ENCODE data around the gene DENND5B.
"Not testable (repeated sequence)": the region's sequence is repeated elsewhere in the genome, so short reads cannot be mapped to it uniquely, and the experiment has no call there.

DENND5B gene

DNA sequence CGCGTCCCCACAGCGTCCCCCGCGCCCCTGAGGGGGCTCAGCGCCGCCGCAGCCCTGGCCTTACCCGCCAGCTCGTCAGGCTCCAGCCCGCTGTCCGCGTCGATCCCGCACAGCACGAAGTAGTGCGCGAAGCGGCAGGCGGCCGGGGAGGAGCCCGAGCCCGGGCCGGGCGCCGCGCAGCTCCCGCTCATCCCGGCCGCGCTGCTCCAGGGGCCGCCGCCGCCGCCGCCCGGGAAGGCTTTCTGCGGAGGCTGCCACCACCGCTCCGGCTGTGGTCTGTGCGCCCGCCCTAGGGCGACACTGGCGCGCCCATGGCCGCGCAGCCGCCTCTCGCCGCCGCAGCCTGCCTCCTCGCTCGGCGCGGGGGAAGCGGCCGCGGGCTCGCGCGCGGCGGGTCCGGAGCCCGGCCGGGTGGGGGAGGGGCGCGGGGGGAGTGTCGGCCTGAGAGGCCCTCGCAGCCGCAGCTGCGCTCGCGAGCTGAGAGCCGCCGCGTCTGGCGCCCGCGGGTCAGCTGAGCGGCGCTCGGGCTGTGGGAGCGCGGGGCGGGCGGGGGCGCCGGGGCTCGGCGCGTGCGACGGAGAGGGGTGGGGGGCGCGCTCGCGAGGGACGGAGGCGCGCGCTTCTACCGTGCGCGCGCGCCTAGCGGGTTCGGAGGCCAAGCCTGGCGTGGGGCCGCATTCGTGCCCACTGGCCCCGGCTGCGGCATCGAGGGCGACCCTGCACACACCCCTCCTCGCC, at the start of gene DENND5B:
TSS of gene DENND5B (minus strand) at position 495 of the 738 bp plus-strand sequence. CDS start at position 191, 304 bp downstream.
- peak; percentile 94 for DNase-seq (ENCODE audit: low read depth, low spot score)

GRCh38 chr12:31634620-31635019, 43.7 kb upstream of the DENND5B start:
- DNase-seq (ENCODE audit: low read depth, low spot score), result no peak

DNA sequence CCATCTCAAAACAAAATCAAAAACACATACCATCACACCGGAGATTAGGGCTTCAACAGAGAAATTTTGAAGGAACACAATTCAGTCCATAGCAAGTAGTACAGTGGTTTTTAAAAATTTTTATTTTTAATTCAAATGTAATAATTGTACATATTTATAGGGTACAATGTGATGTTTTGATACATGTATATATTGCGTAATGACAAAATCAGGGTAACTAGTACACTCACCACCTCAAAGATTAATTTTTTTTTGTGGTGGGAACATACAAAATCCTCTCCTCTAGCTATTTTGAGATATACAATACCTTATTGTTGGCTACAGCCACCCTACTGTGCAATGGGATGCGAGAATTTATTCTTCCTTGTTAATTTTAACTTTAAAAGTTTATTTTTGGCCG, 42.5 kb upstream of the DENND5B start:
- no peak for DNase-seq (ENCODE audit: low read depth, low spot score)

- DNase-seq (ENCODE audit: low read depth, low spot score), result no peak
These were observed 40.9 kb upstream of the DENND5B start for GRCh38 chr12:31631809-31632208.

GRCh38 chr12:31631023-31631724, 40.2 kb upstream of the DENND5B start:
- no peak for DNase-seq (ENCODE audit: low read depth, low spot score)

DNA sequence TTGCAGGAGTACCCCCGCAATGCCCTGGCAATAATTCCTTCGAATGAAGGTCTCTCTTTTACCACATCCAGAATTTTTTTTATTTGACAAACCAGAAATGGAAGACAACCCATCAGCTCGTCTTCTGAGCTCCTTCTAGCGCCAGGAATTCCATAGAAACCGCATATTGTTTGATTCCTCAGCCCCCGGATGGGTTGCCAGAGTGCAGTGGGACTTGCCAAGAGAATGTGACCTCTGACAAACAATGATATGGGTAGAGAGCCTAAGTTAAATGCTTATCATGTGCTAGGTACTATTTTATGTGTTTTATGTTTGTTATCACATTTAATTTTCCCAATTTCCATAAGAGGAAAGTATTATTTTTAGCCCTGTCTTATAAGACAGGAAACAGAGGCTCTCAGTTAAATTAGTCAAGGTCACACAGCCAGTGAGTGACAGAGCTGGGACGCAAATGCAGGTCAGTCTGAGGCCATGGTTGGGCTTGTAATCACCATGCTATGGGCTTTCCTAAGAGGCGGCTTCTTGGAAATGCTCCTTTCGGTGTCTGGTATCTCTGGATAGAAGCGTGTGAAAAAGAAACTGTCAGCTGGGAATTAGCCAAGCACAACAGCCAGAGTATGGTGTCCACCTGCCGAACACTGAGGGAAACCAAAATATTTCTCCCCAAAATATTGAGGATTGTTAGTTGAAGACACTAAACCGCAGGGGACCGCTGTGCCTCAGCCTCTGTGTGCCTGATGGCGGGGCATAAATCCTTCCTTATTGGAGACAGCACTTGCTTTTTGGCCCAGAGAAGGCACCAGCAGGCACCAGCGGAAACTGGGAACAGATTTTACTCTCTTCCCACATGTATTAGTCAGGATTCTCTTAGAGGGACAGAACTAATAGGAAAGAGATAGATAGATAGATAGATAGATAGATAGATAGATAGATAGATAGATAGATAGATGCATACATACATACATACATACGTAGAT, 39.1 kb upstream of the DENND5B start:
- peak; percentile 45 for DNase-seq (ENCODE audit: low read depth, low spot score)

DNA sequence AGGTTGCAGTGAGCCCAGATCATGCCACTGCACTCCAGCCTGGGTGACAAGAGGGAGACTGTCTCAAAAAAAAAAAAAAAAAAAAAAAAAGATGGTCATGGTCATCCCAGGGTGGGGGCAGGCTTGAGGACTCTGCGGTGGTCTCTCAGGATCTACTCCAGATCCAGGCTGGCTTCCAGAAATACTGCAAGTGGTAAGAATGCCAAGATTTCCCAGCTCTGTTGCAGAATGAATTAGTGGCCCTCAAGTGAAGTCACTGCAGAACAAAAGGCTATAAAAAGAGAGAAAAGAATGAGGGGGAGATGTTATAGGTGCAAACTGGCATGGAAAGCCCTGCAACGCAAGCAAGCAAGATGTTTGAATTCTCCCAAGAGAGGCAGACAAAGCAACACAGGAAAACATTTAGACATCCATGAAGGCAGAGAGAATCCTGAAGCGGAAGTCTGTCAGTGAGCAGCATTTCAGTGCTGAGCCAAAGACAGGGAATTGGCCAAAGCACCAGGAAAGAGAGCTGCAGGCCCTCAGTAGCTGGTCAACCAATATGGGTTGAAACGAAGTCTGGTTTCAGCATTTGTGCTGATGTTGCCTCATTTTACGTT, 36.6 kb upstream of the DENND5B start:
- peak; percentile 40 for DNase-seq (ENCODE audit: low read depth, low spot score)

DNA sequence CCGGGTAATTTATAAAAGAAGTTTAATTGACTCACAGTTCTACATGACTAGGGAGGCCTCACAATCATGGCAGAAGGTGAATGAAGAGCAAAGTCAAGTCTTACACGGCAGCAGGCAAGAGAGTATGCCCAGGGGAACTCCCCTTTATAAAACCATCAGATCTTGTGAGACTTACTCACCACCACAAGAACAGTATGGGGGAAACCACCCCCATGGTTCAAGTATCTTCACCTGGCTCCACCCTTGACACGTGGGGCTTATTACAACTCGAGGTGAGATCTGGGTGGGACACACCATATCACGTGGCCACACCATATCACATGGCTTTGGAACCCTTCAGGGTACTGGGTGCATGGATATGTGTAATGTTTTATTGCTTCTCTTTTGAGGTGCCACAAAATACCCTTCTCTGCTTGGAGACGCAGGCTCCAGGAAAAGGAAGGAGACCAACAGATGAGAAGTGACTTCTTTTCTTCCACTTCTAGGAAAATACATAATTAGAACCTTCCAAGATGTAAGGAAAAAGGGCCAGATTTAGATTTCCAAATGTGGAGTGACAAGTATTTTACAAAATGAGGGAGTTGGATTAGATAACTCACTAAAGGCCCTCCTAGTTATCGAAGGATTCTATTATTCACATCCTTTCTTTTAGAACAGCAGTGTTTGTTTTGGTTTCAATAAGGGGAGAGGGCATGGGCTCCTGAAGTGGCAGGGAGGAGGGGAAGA, 35.5 kb upstream of the DENND5B start:
- DNase-seq (ENCODE audit: low read depth, low spot score), result no peak

GRCh38 chr12:31622038-31622437, 31.1 kb upstream of the DENND5B start:
- no peak for DNase-seq (ENCODE audit: low read depth, low spot score)

- no peak for DNase-seq (ENCODE audit: low read depth, low spot score)
These were observed 29.4 kb upstream of the DENND5B start for GRCh38 chr12:31620311-31620710.

DNA sequence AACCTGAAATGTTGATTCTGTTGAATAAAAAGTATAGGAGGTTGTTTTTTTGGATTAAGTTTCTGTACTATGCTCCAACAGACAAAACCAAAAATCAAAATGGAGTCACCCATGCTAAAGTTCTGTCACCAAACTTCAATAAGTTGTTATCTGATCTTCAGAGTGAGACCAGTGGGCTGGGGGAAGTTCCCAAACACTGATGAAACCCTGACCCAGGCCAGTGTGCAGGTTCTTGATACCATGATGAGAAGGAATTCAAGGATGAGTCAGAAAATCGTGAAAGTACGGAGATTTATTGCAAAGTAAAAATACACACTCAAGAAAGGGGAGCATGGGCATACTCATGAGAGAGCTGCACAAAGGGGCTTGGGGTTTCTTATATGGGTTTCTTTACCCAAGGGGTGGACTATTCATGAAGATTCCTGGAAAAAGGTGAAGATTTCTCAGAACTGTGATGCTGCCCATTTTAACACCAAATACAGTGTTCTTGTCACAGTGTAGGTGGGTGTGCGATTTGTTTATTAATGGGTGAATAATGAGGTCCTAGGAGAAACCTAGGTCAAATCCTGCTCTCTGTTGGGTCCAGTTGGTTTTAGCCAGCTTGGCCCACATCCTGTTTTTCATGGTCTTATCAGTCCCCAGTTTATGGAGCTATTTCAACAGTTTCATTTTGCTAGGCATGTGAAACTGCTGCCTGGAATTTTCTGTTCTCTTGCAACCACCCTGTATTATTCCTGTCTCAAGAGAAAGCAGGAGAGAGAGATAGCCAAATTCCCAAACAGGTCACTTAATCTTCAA, 27.5 kb upstream of the DENND5B start:
- peak; percentile 13 for DNase-seq (ENCODE audit: low read depth, low spot score)

DNA sequence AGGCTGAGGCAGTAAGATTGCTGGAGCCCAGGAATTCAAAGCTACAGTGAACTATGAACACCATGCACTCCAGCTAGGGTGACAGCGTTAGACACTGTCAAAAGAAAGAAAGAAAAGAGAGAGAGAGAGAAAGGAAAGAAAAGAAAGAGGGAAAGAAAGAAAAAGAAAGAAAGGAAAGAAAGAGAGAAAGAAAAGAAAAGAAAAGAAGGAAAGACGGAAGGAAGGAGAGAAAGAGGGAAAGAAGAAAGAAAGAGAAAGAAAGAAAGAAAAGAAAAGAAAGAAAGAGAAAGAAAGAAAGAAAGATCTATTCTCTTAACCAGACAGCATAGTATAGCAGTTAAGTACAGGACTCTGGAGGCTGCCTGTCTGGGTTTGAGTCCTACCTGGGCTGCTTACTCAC, 21.9 kb upstream of the DENND5B start:
- no peak for DNase-seq (ENCODE audit: low read depth, low spot score)

DNA sequence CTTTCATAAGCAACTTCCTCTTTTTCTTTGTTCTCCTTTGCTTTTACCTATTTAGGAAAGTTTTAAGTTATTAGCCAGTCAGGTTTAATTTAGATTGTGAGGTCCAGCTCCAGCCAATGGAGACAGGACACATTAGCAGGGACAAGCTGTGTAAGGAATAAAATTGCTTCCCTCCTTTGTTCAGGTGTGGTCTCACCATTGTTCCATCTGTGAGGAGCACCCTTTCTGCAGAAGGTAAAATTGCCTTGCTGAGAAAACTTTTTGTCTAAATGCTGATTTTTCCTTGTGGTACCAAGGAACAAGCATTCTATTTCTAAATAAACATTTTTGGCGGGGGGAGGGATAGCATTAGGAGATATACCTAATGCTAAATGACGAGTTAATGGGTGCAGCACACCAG, 17.4 kb upstream of the DENND5B start:
- not testable (repeated sequence) for DNase-seq (ENCODE audit: low read depth, low spot score)

GRCh38 chr12:31605531-31605930, 14.6 kb upstream of the DENND5B start:
- no peak for DNase-seq (ENCODE audit: low read depth, low spot score)

- DNase-seq (ENCODE audit: low read depth, low spot score), result no peak
These were observed 12.6 kb upstream of the DENND5B start for GRCh38 chr12:31603546-31604009.

DNA sequence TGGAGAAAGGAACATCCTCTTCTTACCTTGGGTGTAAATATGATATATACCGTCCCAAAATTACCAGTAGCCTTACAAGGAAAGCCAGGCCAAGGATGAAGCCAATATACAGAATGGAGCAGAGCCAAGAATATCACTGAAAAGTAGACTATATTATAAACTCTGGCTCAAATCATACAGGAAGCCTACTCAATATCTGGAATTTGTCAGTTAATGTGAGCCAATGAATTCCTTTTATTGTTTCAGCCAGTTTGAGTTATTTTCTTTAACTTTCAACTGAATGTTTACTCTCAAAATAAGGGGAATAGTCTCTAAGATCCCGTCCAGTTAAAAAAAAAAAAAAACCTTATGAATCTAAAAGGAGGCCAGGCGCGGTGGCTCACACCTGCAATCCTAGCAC, 9.8 kb upstream of the DENND5B start:
- DNase-seq (ENCODE audit: low read depth, low spot score), result no peak

DNA sequence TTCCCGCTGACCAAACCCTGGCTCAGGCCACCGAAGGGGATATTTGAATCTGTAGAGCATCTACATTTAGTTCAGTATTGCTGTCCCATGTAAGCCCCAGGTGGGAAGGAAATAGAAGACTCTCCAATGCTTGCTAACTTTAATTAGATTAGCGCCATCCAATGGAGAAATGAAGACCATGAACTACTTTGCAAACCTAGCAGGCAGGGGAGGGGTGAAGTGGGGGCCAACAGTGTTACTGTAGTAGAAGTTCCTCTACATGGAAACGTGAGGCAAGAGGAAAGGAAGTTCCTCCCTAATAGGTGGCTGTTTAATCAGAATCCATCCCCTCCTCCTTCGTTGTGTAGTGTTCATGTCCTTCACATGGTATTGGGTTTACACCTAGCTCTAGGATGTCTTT, 9.3 kb upstream of the DENND5B start:
- DNase-seq (ENCODE audit: low read depth, low spot score), result no peak

DNA sequence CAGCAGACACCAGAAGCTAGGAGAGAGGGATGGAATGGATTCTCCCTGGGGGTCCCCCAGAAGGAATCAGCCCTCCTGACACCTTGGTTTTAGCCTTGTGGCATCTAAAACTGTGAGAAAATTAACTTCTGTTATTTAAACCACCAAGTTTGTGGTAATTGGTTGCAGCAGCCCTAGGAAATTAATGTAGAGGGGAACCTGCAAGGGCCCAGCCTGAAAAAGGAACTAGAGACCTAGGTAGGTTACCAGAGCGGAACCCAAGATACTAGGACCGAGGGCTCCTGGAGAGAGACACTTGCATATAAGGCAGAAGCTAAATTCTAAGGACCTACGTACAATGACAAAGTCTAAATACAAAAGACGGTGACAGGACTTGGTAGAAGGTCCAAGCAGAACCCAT, 8.1 kb upstream of the DENND5B start:
- DNase-seq (ENCODE audit: low read depth, low spot score), result no peak

DNA sequence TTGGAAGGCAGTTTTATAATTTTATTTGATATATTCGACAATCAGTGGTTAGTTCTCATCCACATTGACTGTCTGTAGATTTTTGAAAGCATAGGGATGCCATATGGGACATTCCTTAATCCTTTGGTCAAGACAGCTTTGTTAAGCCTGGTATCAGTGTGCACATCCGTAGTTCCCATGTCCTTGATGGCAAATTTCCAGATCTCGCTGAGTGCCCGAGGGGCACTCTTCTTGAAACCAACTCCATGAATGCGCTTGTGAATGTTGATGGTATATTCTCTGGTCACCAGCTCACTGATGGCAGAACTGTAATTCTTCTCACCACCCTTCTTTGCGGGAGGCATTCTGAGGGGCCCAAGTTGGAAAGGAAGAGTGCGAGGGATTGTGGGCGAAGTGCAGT, 6.1 kb upstream of the DENND5B start:
- no peak for DNase-seq (ENCODE audit: low read depth, low spot score)

GRCh38 chr12:31594681-31595080, 3.7 kb upstream of the DENND5B start:
- DNase-seq (ENCODE audit: low read depth, low spot score), result peak; percentile 77
